Stimulated activated naive CD8-positive, alpha-beta T cell treated with anti-CD3 and anti-CD28 coated beads, Interleukin-15, amount 100 ng/mL, for 72 hours (primary cell): ENCODE data around the gene SH3PXD2A.
A peak's percentile ranks its signal among the peaks of the same experiment; 100 is the strongest.
"Not testable (repeated sequence)": the region's sequence is repeated elsewhere in the genome, so short reads cannot be mapped to it uniquely, and the experiment has no call there.

Experiments used
- ATAC-seq: fragments of 150-1000 bp; cut with Tn5 transposase; 2 replicates; pipeline ENCODE4 v1.10.0; 2021; ENCODE audit warnings: mild to moderate bottlenecking, moderate library complexity
- DNase-seq, 2 donors: peaks; one replicate each; pipeline ENCODE4 v3.0.0; 2021 to 2022
- H3K27ac Mint-ChIP-seq, 2 donors: one replicate each; pipeline ENCODE4 v1.8.0; 2022; ENCODE audit warnings: mild to moderate bottlenecking in 2 of 2, mixed read lengths in 2 of 2, moderate library complexity in 2 of 2
- H3K27me3 Mint-ChIP-seq: one replicate; pipeline ENCODE4 v1.8.0; 2022; ENCODE audit warnings: mixed read lengths
- H3K4me1 Mint-ChIP-seq: one replicate; pipeline ENCODE4 v1.8.0; 2022; ENCODE audit warnings: mild to moderate bottlenecking, mixed read lengths
- H3K4me3 Mint-ChIP-seq, 2 donors: one replicate each; pipeline ENCODE4 v1.8.0; 2022; ENCODE audit warnings: mild to moderate bottlenecking in 2 of 2, mixed read lengths in 2 of 2, moderate library complexity in 1 of 2
- H3K9me3 Mint-ChIP-seq, 2 donors: one replicate each; pipeline ENCODE4 v1.8.0; 2022; ENCODE audit warnings: mixed read lengths in 2 of 2

The SH3PXD2A gene

DNA sequence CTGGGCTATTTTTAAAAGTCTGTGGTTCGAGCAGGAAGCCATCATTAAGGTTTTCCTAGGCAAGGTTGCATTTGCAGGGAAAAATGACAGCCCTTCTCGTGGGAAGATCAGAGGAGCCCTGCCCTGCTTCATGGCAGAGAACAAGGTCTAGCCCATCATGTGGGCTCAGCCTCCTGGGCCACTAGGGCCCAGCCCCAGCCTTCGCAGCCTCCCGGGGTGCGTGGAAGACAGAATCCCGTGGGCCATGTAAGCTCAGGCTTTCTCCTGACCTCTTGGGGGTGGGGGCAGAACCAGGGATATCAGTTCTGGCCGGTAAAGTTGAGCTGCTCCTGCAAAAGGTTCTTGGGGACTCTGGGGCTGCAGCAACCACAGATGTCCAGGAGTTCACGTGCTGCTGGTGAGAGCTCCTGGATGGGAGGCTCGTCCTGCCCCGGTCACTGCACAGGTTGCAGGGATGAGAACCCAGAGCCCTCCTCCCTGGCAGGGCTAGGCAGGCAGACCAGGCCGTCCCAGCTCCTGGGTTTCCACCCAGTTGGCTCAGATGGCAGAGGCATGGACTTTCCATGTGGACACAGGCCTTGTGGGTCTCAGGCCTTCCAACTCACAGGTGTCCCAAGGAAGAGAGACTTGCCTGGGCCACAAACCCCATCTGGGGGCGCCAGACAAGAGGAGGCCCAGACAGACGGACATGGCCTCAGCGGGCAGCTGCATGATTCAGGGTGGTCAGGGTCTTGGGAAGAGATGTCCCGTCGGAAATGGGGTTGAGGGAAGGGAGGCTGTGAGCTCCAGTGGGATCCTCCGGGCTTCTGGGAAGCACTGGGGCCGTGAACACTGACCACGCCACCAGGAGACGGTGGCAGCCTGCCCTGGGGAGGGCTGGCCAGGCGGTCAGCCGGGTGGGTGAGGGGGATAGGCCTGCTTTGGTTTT is 235.7 kb downstream of the SH3PXD2A start:
- no peaks in the 10 kb centered on the region for H3K9me3 Mint-ChIP-seq
- H3K4me1 Mint-ChIP-seq: no peaks in the 10 kb centered on the region
- DNase-seq (no peak), ATAC-seq (no peak)
- peak overlapping the region in 1 of 2 donors; percentile 11 for H3K27ac Mint-ChIP-seq
- no peak overlapping the region for H3K4me3 Mint-ChIP-seq
- no peaks in the 10 kb centered on the region for H3K27me3 Mint-ChIP-seq

GRCh38 chr10:103618575-103619423 is 236.6 kb downstream of the SH3PXD2A start:
- Mint-ChIP-seq H3K9me3 (no peaks in the 10 kb centered on the region), H3K27ac (no peak overlapping the region), H3K4me1 (no peaks in the 10 kb centered on the region), H3K4me3 (no peak overlapping the region), H3K27me3 (no peaks in the 10 kb centered on the region)
- ATAC-seq (no peak), DNase-seq (no peak)

DNA sequence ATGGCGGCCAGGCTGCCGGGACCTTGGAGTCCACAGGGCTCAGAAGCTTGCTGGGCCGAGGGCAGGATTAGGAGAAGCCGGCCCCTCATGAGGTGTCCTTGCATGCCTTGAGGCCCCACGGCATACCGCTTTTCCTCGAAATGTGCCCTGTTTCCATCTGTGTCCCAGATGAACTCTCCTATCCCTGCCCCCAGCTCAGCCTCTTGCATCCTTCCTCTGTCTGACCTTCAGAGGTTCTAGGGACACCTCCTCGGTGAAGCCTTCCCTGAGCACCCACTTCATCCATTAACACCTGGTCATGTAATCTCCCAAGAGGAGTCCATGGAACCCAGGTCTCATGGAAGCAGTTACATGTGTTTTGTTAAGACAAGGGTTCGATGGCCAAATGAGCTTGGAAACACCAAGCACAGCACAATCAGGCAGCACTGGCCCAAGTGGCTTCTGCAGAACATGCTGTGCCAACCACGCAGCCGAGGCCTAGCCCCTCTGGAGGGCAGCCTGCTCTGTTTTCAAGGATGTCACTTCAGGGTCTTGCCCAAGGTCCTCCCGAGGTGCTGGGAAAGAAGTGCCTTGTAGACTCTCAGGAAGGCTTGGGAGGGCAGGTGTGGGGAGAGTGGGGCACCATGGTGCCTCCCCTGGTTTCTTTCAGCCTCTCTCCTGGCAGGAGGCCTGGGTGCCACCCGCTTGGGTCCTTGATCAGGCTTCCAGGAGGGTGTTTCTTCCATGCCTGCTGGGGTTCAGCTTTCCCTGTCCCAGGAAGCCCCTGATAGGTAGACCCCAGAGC is 237.6 kb downstream of the SH3PXD2A start:
- ATAC-seq (peak; percentile 15), DNase-seq (no peak)
- Mint-ChIP-seq H3K27ac (peak overlapping the region in 1 of 2 donors; percentile 44), H3K27me3 (no peaks in the 10 kb centered on the region), H3K4me3 (no peak overlapping the region), H3K9me3 (no peaks in the 10 kb centered on the region), H3K4me1 (no peaks in the 10 kb centered on the region)

GRCh38 chr10:103616705-103617601 is 238.4 kb downstream of the SH3PXD2A start:
- no peaks in the 10 kb centered on the region for H3K9me3 Mint-ChIP-seq
- ATAC-seq (no peak), DNase-seq (no peak)
- no peak overlapping the region for H3K4me3 Mint-ChIP-seq
- H3K27me3 Mint-ChIP-seq: no peaks in the 10 kb centered on the region
- no peak overlapping the region for H3K27ac Mint-ChIP-seq
- no peaks in the 10 kb centered on the region for H3K4me1 Mint-ChIP-seq

DNA sequence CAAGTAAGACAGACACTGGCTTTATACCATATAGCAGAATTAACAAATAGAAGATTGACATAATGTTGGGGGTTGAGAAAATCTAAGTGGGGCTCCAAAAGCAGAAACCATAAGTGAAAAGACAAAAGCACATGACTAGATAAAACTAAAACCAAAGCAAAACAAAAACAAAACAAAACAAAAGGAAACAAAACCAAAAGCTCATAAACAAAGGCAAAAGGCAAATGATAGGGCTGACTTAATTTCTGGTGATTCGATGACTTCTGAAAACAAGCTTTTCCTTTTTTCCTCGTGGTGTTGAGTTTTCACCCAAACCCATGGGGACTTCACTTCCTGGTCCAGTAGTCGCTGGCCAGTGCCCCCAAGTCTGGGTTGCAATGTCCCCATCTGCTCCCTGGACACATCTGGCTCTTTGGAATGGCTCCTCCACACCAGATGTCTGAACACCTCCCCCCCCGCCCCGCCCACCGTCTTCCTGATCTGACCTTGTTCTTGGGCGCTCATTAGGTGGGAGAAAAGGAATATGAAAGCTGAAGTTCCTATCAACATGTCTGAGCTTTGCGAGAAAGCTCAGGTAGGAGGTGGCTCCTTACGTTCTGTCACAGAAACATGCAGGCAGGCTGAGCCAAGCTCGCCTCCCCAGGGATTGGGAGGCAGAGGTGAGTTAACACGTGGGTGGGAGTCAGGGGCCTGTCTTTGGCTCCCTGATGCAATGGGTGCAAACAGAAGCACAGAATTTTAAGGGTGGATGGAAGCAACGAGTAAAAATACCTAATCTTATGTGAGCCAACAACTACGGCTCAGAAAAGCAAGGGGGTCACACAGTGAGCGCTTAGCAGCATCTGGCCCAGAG is 240.8 kb downstream of the SH3PXD2A start:
- no peak for ATAC-seq
- peak overlapping the region in 1 of 2 donors; percentile 22 for H3K27ac Mint-ChIP-seq
- H3K27me3 Mint-ChIP-seq: no peaks in the 10 kb centered on the region
- H3K9me3 Mint-ChIP-seq: no peaks in the 10 kb centered on the region
- H3K4me1 Mint-ChIP-seq: no peaks in the 10 kb centered on the region
- H3K4me3 Mint-ChIP-seq: no peak overlapping the region
- no peak for DNase-seq

DNA sequence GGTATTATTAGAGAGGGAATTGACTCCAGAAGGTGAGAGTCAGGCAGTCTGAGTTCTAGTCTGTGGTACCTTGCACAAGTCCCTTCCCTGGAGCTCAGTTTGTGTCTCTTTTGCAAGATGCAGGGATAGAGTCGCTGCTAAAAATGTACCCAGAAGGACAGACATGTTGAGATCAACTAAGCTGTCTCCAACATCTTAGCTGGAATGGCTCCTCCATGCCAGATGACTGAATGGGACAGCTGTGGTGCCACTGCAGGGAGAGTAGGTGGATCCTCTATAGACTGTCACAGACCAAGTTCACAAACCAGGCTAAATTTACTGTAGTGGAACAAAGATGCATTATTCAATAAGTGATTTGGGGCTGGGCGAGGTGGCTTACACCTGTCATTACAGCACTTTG is 241.8 kb downstream of the SH3PXD2A start:
- no peaks in the 10 kb centered on the region for H3K27me3 Mint-ChIP-seq

GRCh38 chr10:103612462-103613365 is 242.7 kb downstream of the SH3PXD2A start:
- Mint-ChIP-seq H3K27ac (no peak overlapping the region), H3K27me3 (no peaks in the 10 kb centered on the region), H3K9me3 (no peaks in the 10 kb centered on the region), H3K4me1 (no peaks in the 10 kb centered on the region), H3K4me3 (no peak overlapping the region)
- DNase-seq: no peak
- no peak for ATAC-seq

More for the DNA sequence above, 241.8 kb downstream of the SH3PXD2A start:
- no peaks in the 10 kb centered on the region for H3K9me3 Mint-ChIP-seq
- H3K4me3 Mint-ChIP-seq: no peak overlapping the region
- H3K4me1 Mint-ChIP-seq: no peaks in the 10 kb centered on the region
- peak overlapping the region in 1 of 2 donors; percentile 22 for H3K27ac Mint-ChIP-seq
- DNase-seq (no peak), ATAC-seq (no peak)

DNA sequence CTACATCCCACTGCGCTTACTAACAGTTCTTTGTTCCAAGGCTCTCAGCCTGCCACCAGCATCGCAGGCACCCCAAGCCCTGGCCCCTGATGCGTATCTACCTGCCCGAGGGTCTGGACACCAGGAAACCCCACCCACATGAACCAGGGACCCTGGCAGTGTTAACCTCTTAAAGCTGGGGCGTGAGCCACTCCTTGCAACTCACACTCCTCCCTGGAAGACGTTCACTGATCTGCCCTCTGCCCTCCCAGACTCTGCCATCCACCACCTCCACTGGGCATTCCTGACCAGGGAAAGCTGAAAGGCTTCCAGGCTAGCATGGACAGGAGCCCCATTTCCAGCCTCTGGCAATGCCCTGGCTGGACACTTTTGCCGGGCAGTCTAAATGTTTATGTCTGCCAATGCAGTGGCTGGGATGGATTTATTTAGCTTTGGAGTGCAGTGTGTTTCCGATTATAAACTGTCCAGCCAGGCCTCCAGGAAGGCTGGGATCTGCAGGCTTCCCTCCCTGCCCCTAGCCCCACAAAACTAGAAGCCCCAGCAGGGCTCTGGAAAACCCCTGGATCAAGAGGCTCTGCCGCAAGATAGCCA is 244.4 kb downstream of the SH3PXD2A start:
- H3K27ac Mint-ChIP-seq: no peak overlapping the region
- DNase-seq (no peak), ATAC-seq (no peak)
- H3K9me3 Mint-ChIP-seq: no peaks in the 10 kb centered on the region
- H3K27me3 Mint-ChIP-seq: no peaks in the 10 kb centered on the region
- no peak overlapping the region for H3K4me3 Mint-ChIP-seq
- H3K4me1 Mint-ChIP-seq: no peaks in the 10 kb centered on the region

- no peak for DNase-seq
- Mint-ChIP-seq H3K27ac (no peak overlapping the region), H3K27me3 (no peaks in the 10 kb centered on the region), H3K9me3 (no peaks in the 10 kb centered on the region), H3K4me1 (no peaks in the 10 kb centered on the region), H3K4me3 (no peak overlapping the region)
- ATAC-seq: no peak
Observed at GRCh38 chr10:103610083-103610472, 245.3 kb downstream of the SH3PXD2A start.

DNA sequence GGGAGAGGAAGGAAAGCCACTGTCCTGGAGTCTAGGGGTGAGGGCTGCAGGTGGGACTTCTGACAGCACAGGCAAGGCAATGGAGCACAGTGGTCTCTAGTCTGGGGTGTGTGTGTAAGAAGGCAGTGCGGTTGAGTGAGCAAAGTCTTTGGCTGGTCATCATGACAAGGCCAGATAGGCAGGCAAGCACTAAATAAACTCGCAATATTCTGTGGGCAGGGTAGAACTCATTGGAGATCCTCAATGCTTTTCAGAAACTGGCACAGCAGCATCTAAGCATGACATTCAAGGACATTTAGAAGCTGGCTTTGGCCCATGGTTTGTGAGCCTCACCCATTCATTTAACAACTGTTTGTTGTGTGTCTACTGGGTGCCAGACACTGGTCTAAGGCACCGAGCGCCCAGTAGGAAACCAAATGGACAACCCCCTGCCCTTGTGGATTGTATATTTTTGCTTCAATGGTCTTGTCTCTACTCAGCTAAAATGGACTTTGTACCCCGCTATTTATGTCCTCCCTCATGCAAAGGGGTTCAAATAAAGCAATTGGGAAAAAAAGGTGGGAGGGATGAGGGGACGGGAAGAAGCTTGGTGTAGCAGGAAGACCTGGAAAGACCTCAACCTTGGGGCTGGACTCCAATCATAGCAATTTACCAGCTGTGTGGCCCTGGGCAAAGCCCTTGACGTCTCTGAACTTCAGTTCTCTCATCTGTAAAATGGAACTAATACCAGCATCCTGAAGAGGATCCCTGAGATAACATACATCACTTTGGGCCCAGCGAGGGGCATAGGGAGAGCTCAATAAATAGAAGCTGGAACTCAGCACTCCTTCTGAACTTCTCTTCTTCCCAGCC is 245.9 kb downstream of the SH3PXD2A start:
- Mint-ChIP-seq H3K4me1 (no peaks in the 10 kb centered on the region), H3K9me3 (no peaks in the 10 kb centered on the region), H3K4me3 (no peak overlapping the region), H3K27ac (no peak overlapping the region), H3K27me3 (no peaks in the 10 kb centered on the region)
- DNase-seq (no peak), ATAC-seq (no peak)

GRCh38 chr10:103608056-103608455 is 247.3 kb downstream of the SH3PXD2A start:
- H3K4me3 Mint-ChIP-seq, H3K9me3 Mint-ChIP-seq, H3K4me1 Mint-ChIP-seq, H3K27me3 Mint-ChIP-seq, DNase-seq, ATAC-seq, H3K27ac Mint-ChIP-seq: not testable (repeated sequence)

GRCh38 chr10:103607051-103607450 is 248.3 kb downstream of the SH3PXD2A start:
- not testable (repeated sequence) for ATAC-seq, H3K27me3 Mint-ChIP-seq, H3K4me1 Mint-ChIP-seq, H3K4me3 Mint-ChIP-seq, H3K27ac Mint-ChIP-seq, DNase-seq, H3K9me3 Mint-ChIP-seq
